HTR-8/SVneo (cell line): ENCODE results near the gene GPC4.

Experiments used
- DNase-seq: peaks from one replicate; pipeline ENCODE4 v3.0.0; 2011; ENCODE audit warnings: low spot score, mixed read lengths; ENCODE audit not compliant: insufficient read length
- FAIRE-seq: peaks from 2 replicates; lab custom pipeline; 2011; peaks lifted over from hg19 to GRCh38; lab: Jason Lieb, UNC

GPC4 gene

GRCh38 chrX:133415276-133416105, at the start of gene GPC4:
Gene GPC4, minus strand, starts transcription at chrX:133415489. Its CDS starts 524 bp downstream, at chrX:133414965.
- no peak for FAIRE-seq
- no peak for DNase-seq

- FAIRE-seq, result no peak
- no peak for DNase-seq
These were observed 45.9 kb upstream of the GPC4 start for GRCh38 chrX:133461231-133461630.

- no peak for DNase-seq
These were observed 39.6 kb upstream of the GPC4 start for GRCh38 chrX:133454924-133455323.

GRCh38 chrX:133454491-133454914, 39.2 kb upstream of the GPC4 start:
- DNase-seq (no peak), FAIRE-seq (no peak)

More at GRCh38 chrX:133454924-133455323, 39.6 kb upstream of the GPC4 start:
- FAIRE-seq, result no peak

- no peak for FAIRE-seq
- no peak for DNase-seq
These were observed 33.3 kb upstream of the GPC4 start for GRCh38 chrX:133448512-133449076.

- DNase-seq, result no peak
- no peak for FAIRE-seq
These were observed 29.9 kb upstream of the GPC4 start for GRCh38 chrX:133444952-133445831.

GRCh38 chrX:133444196-133444595, 28.9 kb upstream of the GPC4 start:
- DNase-seq (no peak), FAIRE-seq (no peak)

- FAIRE-seq (no peak), DNase-seq (no peak)
These were observed 25.5 kb upstream of the GPC4 start for GRCh38 chrX:133440797-133441163.

GRCh38 chrX:133440081-133440796, 24.9 kb upstream of the GPC4 start:
- FAIRE-seq (no peak), DNase-seq (no peak)

- no peak for FAIRE-seq
These were observed 22.5 kb upstream of the GPC4 start for GRCh38 chrX:133437766-133438165.

GRCh38 chrX:133437356-133437755, 22.1 kb upstream of the GPC4 start:
- FAIRE-seq (no peak), DNase-seq (no peak)

More at GRCh38 chrX:133437766-133438165, 22.5 kb upstream of the GPC4 start:
- DNase-seq, result no peak

- no peak for FAIRE-seq
- DNase-seq, result no peak
These were observed 20.3 kb upstream of the GPC4 start for GRCh38 chrX:133435544-133436124.

- DNase-seq, result no peak
- no peak for FAIRE-seq
These were observed 19.0 kb upstream of the GPC4 start for GRCh38 chrX:133434197-133434820.

GRCh38 chrX:133419911-133420310, 4.6 kb upstream of the GPC4 start:
- FAIRE-seq (no peak), DNase-seq (no peak)

- no peak for DNase-seq
- FAIRE-seq, result no peak
These were observed 3.3 kb upstream of the GPC4 start for GRCh38 chrX:133418588-133418987.

- FAIRE-seq (no peak), DNase-seq (no peak)
These were observed 2.1 kb upstream of the GPC4 start for GRCh38 chrX:133417364-133417763.

- FAIRE-seq (no peak), DNase-seq (no peak)
These were observed 648 bp downstream of the GPC4 start for GRCh38 chrX:133414406-133415275.

GRCh38 chrX:133413218-133413925, 1.9 kb downstream of the GPC4 start:
- FAIRE-seq (no peak), DNase-seq (no peak)
